Amniotic epithelial cell (primary cell): ENCODE measurements around the gene TNIK.
A peak's percentile ranks its signal among the peaks of the same experiment; 100 is the strongest.

ENCODE experiments used
- DNase-seq: peaks from one replicate; pipeline ENCODE4 v3.0.0-alpha.2; 2010; ENCODE audit warnings: low read depth

TNIK gene

GRCh38 chr3:171358181-171358880 lies 101.9 kb downstream of the TNIK start:
- no peak for DNase-seq

- DNase-seq: no peak
Measured at GRCh38 chr3:171357721-171358120, 102.5 kb downstream of the TNIK start.

GRCh38 chr3:171356251-171356650 lies 104.0 kb downstream of the TNIK start:
- DNase-seq: no peak

- DNase-seq: peak; percentile 88
Measured at GRCh38 chr3:171354706-171355582, 105.3 kb downstream of the TNIK start.

GRCh38 chr3:171354049-171354705 lies 106.0 kb downstream of the TNIK start:
- peak; percentile 92 for DNase-seq

GRCh38 chr3:171353423-171353822 lies 106.8 kb downstream of the TNIK start:
- peak; percentile 25 for DNase-seq

GRCh38 chr3:171352387-171352935 lies 107.7 kb downstream of the TNIK start:
- DNase-seq: no peak

- peak; percentile 95 for DNase-seq
Measured at GRCh38 chr3:171351676-171352075, 108.5 kb downstream of the TNIK start.

- DNase-seq: no peak
Measured at GRCh38 chr3:171350364-171350763, 109.8 kb downstream of the TNIK start.

GRCh38 chr3:171349392-171349791 lies 110.8 kb downstream of the TNIK start:
- peak; percentile 23 for DNase-seq

- DNase-seq: peak; percentile 70
Measured at GRCh38 chr3:171348121-171348520, 112.1 kb downstream of the TNIK start.

GRCh38 chr3:171347301-171348039 lies 112.7 kb downstream of the TNIK start:
- DNase-seq: peak; percentile 42

- DNase-seq: peak; percentile 87
Measured at GRCh38 chr3:171346582-171347300, 113.5 kb downstream of the TNIK start.

- no peak for DNase-seq
Measured at GRCh38 chr3:171346019-171346418, 114.2 kb downstream of the TNIK start.

GRCh38 chr3:171345107-171345843 lies 114.9 kb downstream of the TNIK start:
- DNase-seq: no peak

GRCh38 chr3:171343693-171344092 lies 116.5 kb downstream of the TNIK start:
- DNase-seq: no peak

- DNase-seq: no peak
Measured at GRCh38 chr3:171342783-171343420, 117.3 kb downstream of the TNIK start.

- DNase-seq: peak; percentile 35
Measured at GRCh38 chr3:171342200-171342599, 118.0 kb downstream of the TNIK start.

- no peak for DNase-seq
Measured at GRCh38 chr3:171340434-171340833, 119.8 kb downstream of the TNIK start.

GRCh38 chr3:171339598-171339997 lies 120.6 kb downstream of the TNIK start:
- no peak for DNase-seq
